Mesendoderm (in vitro differentiated cells): Measurements from ENCODE around the gene OPN1MW2. TPM values are rescaled to one million over a fixed set of nuclear protein-coding genes. Genes with fewer than 3 reads are reported as not detected.
"Not testable (repeated sequence)": the region's sequence is repeated elsewhere in the genome, so short reads cannot be mapped to it uniquely, and the experiment has no call there.

ENCODE experiments used
- DNase-seq: peaks from one replicate; pipeline ENCODE4 v3.0.0; 2013
- H2AK5ac ChIP-seq: 2 replicates; pipeline ENCODE4 v1.6.1; 2013; ENCODE audit warnings: low read length, inconsistent platforms
- H2BK120ac ChIP-seq: 2 replicates; pipeline ENCODE4 v1.6.1; 2013; ENCODE audit warnings: low read depth, mild to moderate bottlenecking, low read length, moderate library complexity, mixed read lengths
- H2BK15ac ChIP-seq: replicated peaks from 2 replicates; pipeline ENCODE4 v1.6.1; 2013; ENCODE audit warnings: low read depth, mild to moderate bottlenecking, moderate library complexity
- H2BK5ac ChIP-seq: 2 replicates; pipeline ENCODE4 v1.6.1; 2013; ENCODE audit warnings: low read length, inconsistent platforms
- H3K18ac ChIP-seq: 2 replicates; pipeline ENCODE4 v1.6.1; 2013; ENCODE audit warnings: mild to moderate bottlenecking, low read length, mixed read lengths
- H3K23ac ChIP-seq: one replicate; pipeline ENCODE4 v1.6.1; 2013; ENCODE audit warnings: low read length
- H3K27ac ChIP-seq: 2 replicates; pipeline ENCODE4 v1.5.1; 2013; ENCODE audit warnings: low read depth, mild to moderate bottlenecking, inconsistent platforms, low read length, moderate library complexity
- H3K27me3 ChIP-seq: 2 replicates; pipeline ENCODE4 v1.6.1; 2013; ENCODE audit warnings: low read length, control low read depth, mild to moderate bottlenecking, inconsistent platforms; ENCODE audit not compliant: insufficient read depth, poor library complexity
- H3K36me3 ChIP-seq: 2 replicates; pipeline ENCODE4 v1.6.1; 2013; ENCODE audit warnings: low read length, inconsistent platforms; ENCODE audit not compliant: control insufficient read depth, insufficient read depth
- H3K4ac ChIP-seq: one replicate; pipeline ENCODE4 v1.6.1; 2013; ENCODE audit warnings: low read depth, mild to moderate bottlenecking, low read length, moderate library complexity
- H3K4me1 ChIP-seq: 2 replicates; pipeline ENCODE4 v1.6.1; 2013; ENCODE audit warnings: low read depth, low read length, inconsistent platforms; ENCODE audit not compliant: control insufficient read depth
- H3K4me2 ChIP-seq: 2 replicates; pipeline ENCODE4 v1.6.1; 2013; ENCODE audit warnings: low read length
- H3K4me3 ChIP-seq: 2 replicates; pipeline ENCODE4 v1.5.1; 2013; ENCODE audit warnings: mild to moderate bottlenecking, low read length
- H3K56ac ChIP-seq: one replicate; pipeline ENCODE4 v1.6.1; 2013; ENCODE audit warnings: low read length
- H3K79me1 ChIP-seq: 2 replicates; pipeline ENCODE4 v1.6.1; 2013; ENCODE audit warnings: low read length, inconsistent platforms
- H3K79me2 ChIP-seq: 2 replicates; pipeline ENCODE4 v1.6.1; 2013; ENCODE audit warnings: mild to moderate bottlenecking, low read length; ENCODE audit not compliant: control insufficient read depth, insufficient read depth
- H3K9ac ChIP-seq: 2 replicates; pipeline ENCODE4 v1.6.1; 2013; ENCODE audit warnings: low read length, inconsistent platforms
- H4K5ac ChIP-seq: one replicate; pipeline ENCODE4 v1.6.1; 2013; ENCODE audit warnings: low read length
- H4K8ac ChIP-seq: one replicate; pipeline ENCODE4 v1.6.1; 2013; ENCODE audit warnings: low read depth, mild to moderate bottlenecking, control low read depth, low read length, moderate library complexity
- WGBS: extraction: QIAGEN DNeasy Blood & Tissue Kit; methylation state at CpG from one replicate; pipeline ENCODE4 v1.1.7; 2013; ENCODE audit warnings: low lambda C conversion rate, missing lambda C conversion rate; ENCODE audit not compliant: insufficient coverage; ENCODE audit errors: extremely low coverage; 5-methylcytosine and 5-hydroxymethylcytosine counted together
- polyA plus RNA-seq, 2 experiments: library from polyadenylated mRNA; stranded (reverse); fragments of 200-250 nt; gene quantifications; one replicate each; pipeline ENCODE4 v1.2.3, GENCODE V29; 2013

OPN1MW2 gene
- not detected for polyA plus RNA-seq (2013, experiment 1 of 2)
- polyA plus RNA-seq (2013, experiment 2 of 2), result not detected

DNA sequence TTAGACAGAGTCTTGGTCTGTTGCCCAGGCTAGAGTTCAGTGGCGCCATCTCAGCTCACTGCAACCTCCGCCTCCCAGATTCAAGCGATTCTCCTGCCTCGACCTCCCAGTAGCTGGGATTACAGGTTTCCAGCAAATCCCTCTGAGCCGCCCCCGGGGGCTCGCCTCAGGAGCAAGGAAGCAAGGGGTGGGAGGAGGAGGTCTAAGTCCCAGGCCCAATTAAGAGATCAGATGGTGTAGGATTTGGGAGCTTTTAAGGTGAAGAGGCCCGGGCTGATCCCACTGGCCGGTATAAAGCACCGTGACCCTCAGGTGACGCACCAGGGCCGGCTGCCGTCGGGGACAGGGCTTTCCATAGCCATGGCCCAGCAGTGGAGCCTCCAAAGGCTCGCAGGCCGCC lies at the start of gene OPN1MW2:
Gene OPN1MW2, plus strand, starts transcription at position 301 of the 400 bp plus-strand sequence. Its CDS starts 60 bp downstream, at position 361.
- not testable (repeated sequence) for H3K79me2 ChIP-seq, H3K27ac ChIP-seq, H3K27me3 ChIP-seq, H3K9ac ChIP-seq, H4K8ac ChIP-seq, H3K4me1 ChIP-seq, H2AK5ac ChIP-seq, H2BK5ac ChIP-seq, H2BK120ac ChIP-seq, H3K36me3 ChIP-seq, H3K4me3 ChIP-seq, H3K4ac ChIP-seq, H3K18ac ChIP-seq, H4K5ac ChIP-seq, H3K23ac ChIP-seq, H3K56ac ChIP-seq, H2BK15ac ChIP-seq, H3K79me1 ChIP-seq, H3K4me2 ChIP-seq, DNase-seq
- WGBS, result no CpG with 5 or more reads among the region's 16 CpGs

DNA sequence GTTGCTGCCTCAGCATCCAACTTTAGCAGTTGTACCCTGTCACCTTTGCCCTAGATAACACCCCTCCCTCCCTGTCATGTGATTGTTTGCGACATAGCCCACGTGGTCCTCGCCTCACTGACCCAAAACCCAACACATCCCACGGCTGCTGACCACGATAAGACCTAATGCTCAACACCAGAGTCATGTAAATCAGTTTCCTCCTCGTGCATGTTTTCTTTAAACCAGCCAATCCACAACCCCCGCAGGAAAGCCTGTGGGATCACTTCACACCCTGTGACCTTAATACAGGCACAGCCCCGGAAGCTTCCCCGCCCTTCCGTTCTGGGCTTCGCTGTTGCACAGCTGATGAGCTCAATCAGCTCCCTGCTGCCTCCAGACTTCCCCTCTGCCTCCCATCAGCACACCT lies 47.0 kb upstream of the OPN1MW2 start:
- H3K18ac ChIP-seq, H3K27ac ChIP-seq, H2BK120ac ChIP-seq, H3K4me1 ChIP-seq, H3K4ac ChIP-seq, H3K36me3 ChIP-seq, H3K23ac ChIP-seq, H3K79me2 ChIP-seq, H3K9ac ChIP-seq, H4K5ac ChIP-seq, H3K4me2 ChIP-seq, H4K8ac ChIP-seq, H3K79me1 ChIP-seq, H2BK15ac ChIP-seq, H2BK5ac ChIP-seq, H3K4me3 ChIP-seq, H3K27me3 ChIP-seq, H2AK5ac ChIP-seq, DNase-seq, H3K56ac ChIP-seq: not testable (repeated sequence)
- no CpG with 5 or more reads among the region's 11 CpGs for WGBS

GRCh38 chrX:154174356-154174755 lies 45.2 kb upstream of the OPN1MW2 start:
- H3K79me1 ChIP-seq, H2BK120ac ChIP-seq, H3K23ac ChIP-seq, H3K27me3 ChIP-seq, H3K18ac ChIP-seq, H3K4me2 ChIP-seq, H3K36me3 ChIP-seq, H3K9ac ChIP-seq, DNase-seq, H3K27ac ChIP-seq, H3K4me3 ChIP-seq, H2BK5ac ChIP-seq, H2BK15ac ChIP-seq, H3K79me2 ChIP-seq, H3K4me1 ChIP-seq, H4K5ac ChIP-seq, H3K56ac ChIP-seq, H2AK5ac ChIP-seq, H4K8ac ChIP-seq, H3K4ac ChIP-seq: not testable (repeated sequence)
- no CpG with 5 or more reads among the region's 10 CpGs for WGBS

- not testable (repeated sequence) for H3K4me1 ChIP-seq, H4K5ac ChIP-seq, H3K79me1 ChIP-seq, H3K27ac ChIP-seq, H3K79me2 ChIP-seq, H3K4me2 ChIP-seq, H3K36me3 ChIP-seq, DNase-seq, H3K27me3 ChIP-seq, H3K18ac ChIP-seq, H4K8ac ChIP-seq, H2AK5ac ChIP-seq, H2BK5ac ChIP-seq, H3K56ac ChIP-seq, H2BK15ac ChIP-seq, H2BK120ac ChIP-seq, H3K9ac ChIP-seq, H3K4ac ChIP-seq, H3K23ac ChIP-seq, H3K4me3 ChIP-seq
- no CpG with 5 or more reads among the region's 14 CpGs for WGBS
Measured at GRCh38 chrX:154182296-154182695, 37.3 kb upstream of the OPN1MW2 start, which contains the start of gene OPN1MW. Gene OPN1MW (plus strand): TSS chrX:154182596. CDS start chrX:154182678, 82 bp downstream.

GRCh38 chrX:154183794-154184193 lies 35.8 kb upstream of the OPN1MW2 start:
- WGBS, result no CpG with 5 or more reads among the region's 8 CpGs
- H3K27me3 ChIP-seq, H3K9ac ChIP-seq, H3K56ac ChIP-seq, DNase-seq, H3K4ac ChIP-seq, H2BK120ac ChIP-seq, H3K36me3 ChIP-seq, H3K23ac ChIP-seq, H3K27ac ChIP-seq, H2BK5ac ChIP-seq, H3K4me3 ChIP-seq, H4K5ac ChIP-seq, H3K4me2 ChIP-seq, H2BK15ac ChIP-seq, H3K79me1 ChIP-seq, H4K8ac ChIP-seq, H3K79me2 ChIP-seq, H2AK5ac ChIP-seq, H3K18ac ChIP-seq, H3K4me1 ChIP-seq: not testable (repeated sequence)

DNA sequence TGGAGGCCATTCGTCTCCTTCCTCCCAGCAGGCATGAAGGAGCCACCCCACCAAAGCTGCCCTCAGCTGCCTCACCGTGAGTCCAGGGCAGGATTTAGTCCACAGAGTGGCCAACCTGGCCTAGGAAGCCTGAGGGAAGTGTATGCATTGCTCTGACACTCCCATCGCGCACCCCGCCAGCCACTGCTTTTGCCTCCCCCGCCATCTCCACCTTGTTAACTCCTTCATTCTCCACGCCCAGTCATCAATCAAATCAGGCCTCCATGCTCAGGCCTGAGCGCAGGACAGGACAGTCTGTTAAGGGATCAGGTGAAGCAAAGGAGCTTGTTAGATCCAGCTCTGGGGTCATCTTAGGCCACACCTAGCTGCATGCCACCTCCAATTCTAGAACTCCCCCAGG lies 26.7 kb upstream of the OPN1MW2 start:
- not testable (repeated sequence) for H3K9ac ChIP-seq, H2BK5ac ChIP-seq, H3K27me3 ChIP-seq, H3K4me3 ChIP-seq, H2AK5ac ChIP-seq, H3K4ac ChIP-seq, H3K56ac ChIP-seq, DNase-seq, H3K18ac ChIP-seq, H3K79me2 ChIP-seq, H3K79me1 ChIP-seq, H3K36me3 ChIP-seq, H2BK120ac ChIP-seq, H3K4me1 ChIP-seq, H4K5ac ChIP-seq, H3K23ac ChIP-seq, H2BK15ac ChIP-seq, H3K27ac ChIP-seq, H3K4me2 ChIP-seq, H4K8ac ChIP-seq
- WGBS, result no CpG with 5 or more reads among the region's 8 CpGs
